ENCODE measurements around the gene MGLL.

The MGLL gene

DNA sequence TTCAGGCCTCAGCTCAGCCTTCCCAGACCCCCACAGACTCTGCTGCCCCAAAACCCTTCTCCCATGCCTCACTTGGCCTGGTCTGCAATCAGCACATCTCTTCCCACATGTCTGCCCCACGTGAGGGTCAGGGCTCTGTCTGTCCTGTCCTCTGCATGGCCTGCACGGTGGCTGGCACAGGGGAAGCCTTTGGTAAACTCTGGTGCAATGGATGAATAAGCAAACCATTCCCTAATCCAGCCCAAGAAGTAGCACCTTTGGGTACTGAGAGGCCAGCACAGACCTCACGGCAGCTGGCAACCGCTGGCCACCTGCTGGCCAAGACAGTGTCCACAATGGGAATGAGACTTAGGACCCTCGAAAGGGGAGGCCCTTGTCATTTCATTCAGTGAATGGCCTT, 121.9 kb downstream of the MGLL start:
- no peak for DNase-seq

DNA sequence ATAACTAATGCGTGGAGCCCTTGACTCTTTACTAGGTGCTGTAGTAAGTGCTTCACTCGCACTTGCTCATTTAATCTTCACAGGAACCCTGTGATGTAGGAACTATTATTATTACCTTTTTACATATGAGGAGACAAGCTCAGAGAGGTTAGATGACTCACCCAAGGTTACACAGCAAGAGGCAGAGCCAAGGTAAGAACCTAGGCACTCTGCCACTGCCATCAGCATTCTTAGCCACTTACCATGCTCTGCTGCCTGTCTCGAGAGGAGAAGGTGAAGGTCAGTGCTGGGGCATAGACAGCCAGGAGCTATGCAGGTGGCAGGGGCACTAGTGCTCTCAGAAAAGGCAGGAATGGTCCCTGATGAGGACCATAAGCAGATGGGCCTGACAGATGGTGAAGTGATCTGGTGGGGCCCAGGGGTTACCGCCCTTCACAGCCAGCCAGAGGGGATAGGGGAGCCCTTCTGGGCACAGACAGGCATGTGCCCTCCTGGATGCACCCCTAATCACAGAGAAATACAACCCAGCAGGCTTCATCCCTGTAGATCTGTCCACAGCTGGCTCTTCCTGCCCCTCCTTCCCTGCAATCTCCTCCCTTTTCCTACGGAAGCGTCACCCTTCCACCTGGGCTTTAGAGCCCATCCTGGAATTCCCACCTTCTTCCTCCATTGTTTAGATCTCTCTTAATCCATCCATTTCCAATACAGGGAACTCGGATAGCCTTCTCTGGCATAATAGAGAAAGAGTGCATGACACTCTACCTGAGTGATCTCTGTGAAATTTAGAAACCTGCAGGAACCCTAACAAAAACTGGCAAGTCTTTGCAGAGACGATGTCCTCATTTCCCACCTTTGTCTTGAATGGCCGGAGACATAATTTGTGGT, 122.7 kb downstream of the MGLL start:
- DNase-seq: no peak

DNA sequence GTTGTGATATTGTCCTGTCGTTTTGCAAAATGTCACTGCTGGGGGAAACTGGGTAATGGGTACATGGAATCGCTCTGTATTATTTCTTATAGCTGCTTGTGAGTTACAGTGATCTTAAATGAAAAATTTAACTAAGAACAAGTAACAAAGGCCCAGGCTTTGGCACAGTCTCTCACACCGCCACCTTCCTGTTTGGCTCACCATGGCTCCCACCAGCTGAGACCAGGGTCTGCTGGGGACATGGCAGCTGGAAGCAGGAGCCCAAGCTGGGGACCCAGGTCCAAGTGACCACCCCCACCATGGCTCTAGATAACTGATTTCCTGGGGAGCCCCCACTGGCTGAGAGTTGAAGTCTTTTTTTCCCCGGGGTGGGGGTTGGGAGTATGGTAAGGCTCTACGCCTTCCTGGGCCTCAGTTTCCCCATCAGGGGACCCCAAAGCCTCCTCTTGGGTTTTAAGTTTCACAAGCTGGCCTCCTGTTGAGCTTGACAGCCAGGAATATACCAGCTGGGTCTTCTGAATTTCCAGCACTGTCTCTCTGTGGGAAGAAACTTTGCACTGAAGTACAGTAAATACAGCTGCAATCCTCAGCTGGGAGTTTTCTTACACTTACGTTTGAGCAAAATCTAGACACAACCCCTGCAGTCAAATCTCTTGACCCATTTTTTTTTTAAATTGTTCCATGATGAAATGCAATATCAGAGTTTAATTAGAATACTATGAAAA, 123.5 kb downstream of the MGLL start:
- DNase-seq: no peak

DNA sequence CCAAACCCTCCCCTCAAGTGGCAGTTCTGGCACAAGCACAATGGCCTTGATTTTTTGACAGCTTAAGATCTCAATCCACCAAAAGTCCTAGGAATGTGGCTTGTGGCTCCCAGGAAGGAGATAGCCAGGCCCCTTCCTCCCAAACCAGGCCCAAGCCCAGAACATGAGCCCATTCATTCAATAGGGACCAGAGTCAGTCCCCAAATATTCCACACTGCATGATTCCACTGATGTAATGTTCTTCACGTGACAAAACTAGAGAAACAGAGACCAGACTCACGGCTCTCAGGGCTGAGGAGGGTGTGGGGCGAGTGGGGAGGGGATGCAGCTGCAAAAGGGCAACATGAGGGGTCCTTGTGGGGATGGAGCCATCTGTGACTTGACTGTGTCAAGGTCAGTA, 124.0 kb downstream of the MGLL start:
- no peak for DNase-seq

DNA sequence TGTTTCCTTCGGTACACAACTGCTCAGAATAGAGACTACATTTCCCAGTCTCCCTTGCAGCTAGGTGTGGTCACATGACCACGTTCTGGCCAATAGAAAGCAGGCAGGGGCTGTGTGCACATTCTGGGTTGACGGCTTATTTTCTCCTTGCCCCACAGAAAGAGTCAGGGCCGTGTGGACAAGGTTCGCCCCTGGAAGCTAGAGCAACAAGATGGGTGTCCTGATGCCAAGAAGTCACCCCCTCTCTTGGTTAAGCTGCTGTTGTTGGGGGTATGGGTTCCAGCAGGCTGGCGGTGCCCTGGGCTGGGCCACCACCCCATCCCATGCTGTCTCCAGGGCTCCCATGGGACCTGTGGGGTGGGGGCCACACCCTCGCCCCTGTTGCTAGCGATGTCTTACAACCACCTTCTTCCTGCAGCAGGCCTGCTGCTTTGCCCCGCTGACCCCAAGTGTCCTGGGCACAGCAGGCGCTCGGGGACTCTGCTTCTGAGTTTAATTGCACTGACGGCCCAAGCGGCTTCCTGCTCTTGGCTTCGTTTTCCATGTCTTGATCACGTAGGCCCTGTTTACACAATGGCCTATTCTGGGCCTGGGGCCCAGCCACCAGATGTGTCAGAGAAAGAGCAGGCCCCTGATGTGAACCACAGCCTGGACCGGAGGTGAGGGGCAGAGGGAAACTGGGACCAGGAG, 124.6 kb downstream of the MGLL start:
- peak; percentile 16 for DNase-seq

DNA sequence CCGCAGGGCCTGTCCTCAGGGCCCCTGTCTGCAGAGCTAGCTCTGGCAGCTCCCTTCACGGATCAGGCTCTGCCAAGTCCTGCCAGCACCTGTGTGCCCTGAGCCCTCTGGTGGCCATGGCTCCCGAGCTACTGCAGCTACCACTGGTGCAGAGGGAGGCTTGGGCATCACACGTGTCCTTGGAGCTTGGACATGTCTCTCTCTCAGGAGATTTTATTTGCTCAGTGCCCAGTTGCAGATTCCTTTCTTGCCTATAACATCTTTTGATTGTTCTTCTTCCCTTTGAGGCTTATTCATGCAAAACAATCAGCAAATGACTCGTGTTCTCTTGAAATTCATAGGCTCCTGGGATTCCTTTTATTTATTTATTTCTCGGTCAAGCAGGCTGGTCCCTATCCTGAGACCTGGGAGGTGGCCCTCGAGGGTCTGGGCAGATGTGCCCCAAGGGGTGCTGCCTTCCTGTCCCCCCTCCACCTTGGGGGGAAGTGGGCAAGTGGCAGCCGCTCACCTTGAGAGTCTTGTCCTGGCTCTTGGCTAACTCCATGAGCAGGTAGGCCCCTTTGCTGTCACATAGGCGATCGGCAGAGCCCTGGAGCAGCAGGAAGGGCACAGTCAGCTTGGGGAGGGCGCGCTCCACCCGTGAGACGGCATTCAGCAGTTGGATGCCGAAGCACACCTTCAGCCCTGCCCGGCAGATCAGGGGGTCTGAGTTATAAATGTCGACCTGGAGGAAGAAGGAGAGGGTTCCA, 127.7 kb downstream of the MGLL start:
- no peak for DNase-seq

DNA sequence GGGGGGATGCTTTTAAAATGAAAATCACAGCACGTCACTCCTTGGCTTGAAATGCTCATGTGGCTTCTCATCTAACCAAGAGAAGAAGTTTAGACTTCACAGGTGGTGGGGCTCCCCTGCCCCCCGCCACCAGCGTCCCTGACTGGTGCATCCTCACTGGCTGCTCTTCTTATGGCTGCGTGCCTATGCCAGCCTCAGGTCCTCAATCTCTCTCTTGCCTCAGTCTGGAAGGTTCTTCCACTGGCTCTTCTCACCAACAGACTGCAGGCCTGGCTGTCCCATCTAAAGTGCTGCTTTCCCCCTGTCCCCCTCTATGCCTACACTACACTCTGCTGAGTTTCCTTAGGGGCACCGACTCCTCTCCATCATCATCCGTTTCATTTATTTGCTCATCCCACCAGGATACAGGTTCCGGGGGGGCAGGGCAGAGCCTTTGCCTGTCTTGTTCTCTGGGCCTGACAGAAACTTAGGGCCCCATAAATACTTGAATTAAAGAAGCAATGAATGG, 128.9 kb downstream of the MGLL start:
- DNase-seq: no peak

DNA sequence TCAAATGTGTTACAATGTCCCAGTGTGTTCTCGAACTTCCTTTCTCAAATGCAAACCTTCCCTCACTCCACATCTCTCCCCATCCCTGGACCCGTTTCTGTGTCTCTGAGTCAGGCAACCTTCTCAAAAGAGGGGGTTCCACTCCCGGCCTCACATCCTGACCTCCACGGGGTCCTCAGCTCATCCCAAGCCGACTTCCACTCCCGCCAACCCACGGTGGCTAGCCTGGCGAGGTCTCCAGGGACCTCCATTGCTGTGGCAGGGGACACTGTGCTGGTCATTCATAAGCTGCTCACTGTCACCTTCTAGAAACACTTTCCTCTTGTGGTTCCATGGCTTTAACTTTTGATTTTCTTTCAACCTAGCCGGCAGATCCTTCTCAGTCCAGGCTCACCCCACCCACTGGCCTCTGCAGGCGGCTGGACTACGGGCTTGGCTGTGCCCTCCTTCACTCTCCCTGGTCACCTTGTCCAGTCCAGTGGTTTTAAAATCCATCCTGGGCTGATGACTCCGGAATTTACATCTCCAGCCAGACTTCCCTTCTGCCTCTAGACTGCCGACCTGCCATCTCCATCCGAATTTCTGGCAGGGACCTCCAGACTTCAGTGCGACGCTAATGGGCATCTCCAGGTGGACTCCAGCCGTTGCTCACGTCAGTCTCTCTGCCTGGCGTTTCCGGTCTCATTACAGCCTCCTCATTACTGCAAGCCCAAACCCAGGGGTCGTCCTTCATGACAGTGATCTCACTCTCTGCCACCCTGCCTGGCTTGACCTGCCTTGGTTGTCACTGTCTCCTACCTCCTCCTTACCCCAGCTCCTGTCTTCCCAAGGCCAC, 129.6 kb downstream of the MGLL start:
- DNase-seq: no peak

DNA sequence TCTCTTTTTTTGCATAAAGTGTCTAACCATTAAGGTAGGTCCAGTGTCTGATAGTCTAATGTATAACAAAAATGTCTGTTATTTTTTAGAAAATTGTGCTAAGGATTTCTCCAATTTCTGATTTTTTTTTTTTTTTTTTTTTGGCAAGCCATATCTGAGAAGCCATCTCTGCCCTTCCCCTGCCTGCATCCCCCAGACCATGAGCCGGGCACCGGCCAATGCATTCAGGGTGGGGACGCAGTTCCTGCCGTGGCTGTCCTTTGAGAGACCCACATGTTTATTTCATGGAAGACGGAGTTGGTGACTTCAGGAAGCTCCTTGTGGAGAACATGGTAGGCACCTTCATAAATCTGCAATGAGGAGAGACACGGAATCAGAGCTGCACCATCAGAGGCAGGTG, 130.3 kb downstream of the MGLL start:
- no peak for DNase-seq

DNA sequence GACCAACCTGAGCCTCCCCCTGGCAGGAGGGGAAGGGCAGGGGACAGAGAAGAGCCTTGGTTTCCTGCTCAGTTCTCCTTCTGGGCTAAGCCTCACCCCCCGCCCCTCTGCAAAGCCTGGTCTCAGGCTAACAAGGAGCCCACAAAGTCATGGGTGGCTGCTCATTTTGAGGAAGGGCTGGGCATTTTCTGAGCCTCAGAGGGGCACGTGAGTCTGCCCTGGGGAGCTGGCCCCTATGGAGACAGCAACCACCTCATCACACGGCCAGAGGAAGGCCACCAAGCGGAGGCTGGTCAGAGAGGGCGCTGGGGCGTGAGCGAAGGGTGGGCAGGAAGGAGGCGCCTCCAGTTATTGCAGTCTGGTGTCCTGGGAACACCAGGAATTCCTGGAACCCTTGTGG, 130.8 kb downstream of the MGLL start:
- no peak for DNase-seq

DNA sequence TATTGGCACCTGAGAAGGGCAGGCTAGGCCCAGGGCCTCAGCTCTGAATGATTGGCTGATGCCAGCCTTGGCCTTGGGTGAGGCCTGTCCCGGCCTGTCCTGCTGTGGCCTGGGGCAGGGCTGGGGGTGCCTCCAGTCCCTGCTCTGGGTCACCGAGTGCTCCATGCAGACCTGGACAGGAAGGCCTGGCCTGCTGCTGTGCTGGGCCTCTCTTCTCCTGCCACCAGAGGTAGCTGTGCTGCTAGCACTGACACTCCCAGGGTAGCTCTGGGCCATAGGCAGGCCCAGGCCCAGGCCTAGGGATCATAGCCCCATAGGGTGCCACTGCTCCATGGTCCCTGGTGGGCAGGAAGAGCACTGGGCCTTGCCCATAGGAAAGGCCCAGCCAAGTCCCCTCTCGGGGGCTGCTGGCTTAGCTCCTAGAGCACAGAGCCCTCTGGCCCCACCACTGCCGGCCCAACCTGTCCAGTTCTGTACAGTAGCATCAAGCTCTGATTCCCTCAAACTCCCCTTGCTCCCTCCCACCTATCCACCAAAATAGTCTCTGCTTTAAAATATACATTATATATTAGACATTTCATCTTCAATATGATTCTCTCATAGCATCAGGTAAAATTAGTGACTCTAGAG, 131.4 kb downstream of the MGLL start:
- DNase-seq: no peak

DNA sequence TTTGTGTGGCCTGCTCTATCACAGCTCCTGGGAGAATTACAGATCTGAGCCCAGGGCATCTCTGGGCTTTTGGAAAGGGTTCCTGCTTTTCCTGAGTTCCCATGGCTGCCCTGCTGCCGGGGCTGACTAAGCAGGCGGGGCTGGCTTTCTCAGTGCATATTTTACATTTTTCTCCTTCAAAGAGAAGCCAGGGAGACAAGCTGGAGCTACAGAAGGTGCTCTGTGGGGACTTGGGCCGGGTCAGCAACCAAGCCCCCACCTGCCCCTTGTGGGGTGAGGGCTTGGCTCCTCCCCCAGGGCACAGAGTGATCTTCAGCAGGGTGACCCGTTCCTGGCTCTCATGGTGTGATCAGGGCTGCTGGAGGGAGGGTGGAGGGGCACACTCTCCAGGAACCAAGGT, 132.2 kb downstream of the MGLL start:
- DNase-seq: no peak

DNA sequence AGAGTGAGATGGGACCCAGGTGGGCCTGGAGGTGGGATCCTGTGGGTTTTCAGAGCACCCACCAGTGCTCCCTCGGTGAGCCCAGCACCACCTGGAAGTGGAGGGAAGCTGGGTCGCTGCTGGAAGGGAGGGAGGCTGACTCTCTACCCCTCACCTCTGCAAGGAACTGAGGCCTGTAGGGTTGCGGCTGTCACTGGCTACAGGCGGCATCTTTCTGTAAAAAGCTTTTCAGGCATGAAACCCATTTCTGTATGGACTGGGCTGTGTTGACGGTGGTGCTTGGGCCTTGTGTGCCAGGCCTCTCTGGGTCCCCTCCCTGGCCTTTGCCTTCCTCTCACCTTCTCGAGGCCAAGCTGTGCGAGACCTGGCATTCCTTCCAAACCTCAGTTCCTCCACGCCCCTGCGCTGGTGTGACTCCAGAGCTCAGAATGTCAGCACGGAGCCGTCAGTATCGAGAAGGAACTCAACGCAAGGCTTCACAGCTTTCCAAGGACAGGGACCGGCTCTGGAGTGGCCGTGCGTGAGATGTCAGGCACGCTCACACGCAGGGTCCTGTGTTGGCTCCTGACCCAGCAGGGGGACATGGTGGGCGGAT, 133.0 kb downstream of the MGLL start:
- no peak for DNase-seq

DNA sequence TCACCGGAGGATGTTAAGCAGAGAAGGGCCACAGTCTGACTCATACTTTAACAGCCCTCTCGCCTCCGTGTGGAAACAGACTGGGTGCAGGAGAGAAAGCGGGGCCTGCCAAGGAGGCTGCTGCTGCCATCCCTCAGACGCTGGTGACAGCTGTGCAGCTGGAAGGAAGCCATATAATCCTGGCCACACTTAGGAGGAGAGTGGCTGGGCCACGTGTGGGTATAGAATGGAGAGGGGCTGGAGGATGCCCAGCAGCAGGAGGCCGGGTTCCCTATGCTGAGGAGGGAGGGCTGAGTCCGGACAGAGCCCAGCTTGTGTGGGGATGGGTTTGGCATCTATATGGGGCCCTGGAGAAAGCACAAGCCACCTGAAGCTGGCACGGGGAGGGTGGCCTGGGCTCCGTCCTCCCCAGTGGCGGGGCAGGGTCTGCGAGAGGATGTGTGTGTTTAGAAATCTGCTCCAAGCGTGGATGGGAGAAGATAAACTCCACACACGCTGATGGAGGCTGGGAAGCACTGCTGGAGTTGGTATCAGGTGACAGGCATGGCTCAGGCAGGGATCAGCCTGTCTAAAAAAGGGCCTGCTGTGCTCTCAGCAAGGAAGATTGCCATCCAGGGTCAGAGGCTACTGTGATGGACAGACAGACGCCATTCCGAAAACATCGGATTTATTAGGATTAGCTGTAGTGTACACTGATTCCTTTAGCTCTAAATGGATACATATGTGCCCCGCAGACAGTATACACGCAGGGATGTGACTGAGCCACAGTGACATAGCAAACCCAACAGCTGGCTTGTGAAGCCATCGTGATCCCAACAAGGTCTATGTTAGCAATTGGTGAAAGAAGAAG, 133.7 kb downstream of the MGLL start:
- DNase-seq: no peak

DNA sequence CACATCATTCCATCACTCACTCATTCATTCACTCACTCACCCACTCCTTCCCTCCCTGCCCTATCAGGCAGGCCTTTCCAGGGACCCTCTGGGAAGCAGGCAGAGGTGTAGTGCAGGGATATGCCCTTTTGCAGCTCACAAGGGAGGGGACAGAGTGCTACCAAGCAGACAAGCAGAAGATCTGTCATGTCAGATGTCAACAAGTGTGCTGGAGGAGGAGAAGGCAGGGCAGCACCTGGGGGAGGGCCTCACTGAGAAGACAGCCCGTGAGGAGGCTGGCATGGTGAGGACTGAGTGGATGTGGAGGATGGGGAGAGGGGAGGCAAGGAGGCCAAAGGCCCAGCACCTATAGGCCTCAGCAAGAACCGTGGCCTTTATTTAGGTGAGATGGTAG, 134.3 kb downstream of the MGLL start:
- DNase-seq: no peak

DNA sequence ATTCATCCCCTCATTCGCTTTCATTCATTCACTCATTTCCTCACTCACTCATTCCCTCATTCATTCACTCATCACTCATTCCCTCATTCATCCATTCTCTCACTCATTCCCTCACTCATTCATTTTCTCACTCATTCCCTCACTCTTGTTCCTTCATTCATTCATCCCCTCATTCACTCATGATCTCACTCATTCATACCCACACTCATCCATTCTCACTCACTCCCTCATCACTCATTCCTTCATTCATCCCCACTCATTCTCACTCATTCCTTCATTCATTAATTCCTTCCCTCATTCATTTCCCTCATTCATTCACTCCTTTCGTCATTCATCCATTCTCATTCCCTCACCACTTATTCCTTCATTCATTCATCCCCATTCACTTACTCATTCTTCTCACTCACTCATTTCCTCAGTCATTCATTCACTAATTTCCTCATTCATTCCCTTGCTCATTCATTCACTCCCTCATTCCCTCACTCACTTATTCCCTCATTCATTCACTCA, 135.0 kb downstream of the MGLL start:
- no peak for DNase-seq

DNA sequence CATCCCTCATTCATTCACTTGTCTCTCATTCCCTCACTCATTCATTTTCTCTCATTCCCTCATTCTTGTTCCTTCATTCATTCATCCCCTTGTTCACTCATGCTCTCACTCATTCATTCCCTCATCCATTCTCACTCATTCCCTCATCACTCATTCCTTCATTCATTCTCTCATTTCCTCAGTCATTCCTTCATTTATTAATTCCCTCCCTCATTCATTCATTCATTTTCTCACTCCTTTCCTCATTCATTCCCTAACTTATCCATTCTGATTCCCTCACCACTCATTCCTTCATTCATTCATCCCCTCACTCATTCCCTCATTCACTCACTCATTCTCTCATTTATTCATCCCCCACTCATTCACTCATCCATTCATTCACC, 135.8 kb downstream of the MGLL start:
- no peak for DNase-seq

DNA sequence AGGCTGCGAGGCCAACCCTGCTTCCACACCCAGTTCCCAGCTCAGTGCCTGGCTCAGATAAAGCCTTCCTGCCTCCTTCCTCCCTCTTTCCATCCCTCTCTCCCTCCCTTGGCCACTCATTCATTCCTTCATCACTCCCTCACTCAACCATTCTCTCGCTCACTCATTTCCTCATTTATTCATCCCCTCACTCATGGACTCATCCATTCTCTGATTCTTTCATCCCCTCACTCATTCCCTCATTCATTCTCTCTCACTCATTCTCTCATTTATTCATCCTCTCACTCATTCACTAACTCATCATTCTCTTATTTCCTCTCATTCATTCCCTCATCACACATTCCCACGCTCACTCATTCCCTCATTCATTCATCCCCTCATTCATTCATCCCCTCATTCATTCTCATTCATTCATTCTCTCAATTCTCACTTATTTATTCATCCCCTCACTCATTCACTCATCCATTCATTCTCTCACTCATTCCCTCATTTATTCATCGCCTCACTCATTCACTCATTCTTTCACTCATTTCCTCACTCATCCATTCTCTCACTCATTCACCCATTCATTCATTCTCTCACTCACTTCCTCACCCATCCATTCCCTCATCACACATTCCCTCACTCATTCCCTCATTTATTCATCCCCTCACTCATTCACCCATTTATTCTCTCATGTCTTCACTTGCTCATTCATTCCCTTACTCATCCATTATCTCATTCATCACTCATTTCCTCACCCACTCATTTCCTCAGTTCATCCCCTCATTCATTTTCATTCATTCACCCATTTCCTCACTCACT, 136.4 kb downstream of the MGLL start:
- DNase-seq: no peak
